Femur (tissue), 1 donor: ENCODE results near the gene BPIFA1.

Source experiments
- DNase-seq: peaks from one replicate; pipeline ENCODE4 v3.0.0-alpha.2; 2017

BPIFA1 gene

GRCh38 chr20:33240923-33241322 lies 5.1 kb downstream of the BPIFA1 start:
- DNase-seq, result no peak

DNA sequence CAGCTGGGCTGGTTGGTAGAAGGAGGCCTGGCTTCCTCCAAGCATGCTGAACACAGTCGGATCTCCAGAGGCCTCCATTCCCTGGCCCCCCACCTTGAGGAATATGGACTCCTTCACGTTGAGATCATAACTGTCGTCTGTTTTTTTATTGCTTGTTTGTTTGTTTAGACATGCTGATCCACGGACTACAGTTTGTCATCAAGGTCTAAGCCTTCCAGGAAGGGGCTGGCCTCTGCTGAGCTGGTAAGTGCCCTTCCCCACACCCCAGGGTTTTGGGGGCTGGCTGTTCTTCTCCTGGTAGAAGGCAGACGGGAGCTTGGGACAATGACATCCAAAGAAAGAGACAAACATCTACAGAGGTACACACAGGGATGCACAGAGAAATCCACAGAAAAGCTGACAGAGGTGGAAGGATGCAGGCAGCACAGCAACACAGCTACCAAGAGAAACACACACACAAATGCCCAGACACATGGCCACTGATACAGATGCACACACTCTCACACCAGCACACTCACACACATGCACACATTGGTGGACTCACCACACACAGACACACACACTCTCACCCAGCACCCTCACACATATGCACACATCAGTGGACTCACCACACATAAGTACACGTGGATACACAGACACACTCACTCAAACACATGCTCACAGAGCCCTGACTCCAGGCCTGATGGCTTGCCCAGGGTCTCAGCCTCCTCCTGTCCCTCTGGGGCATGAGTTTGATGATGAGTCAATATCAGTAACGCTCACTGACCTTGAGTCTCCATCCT lies 6.7 kb downstream of the BPIFA1 start:
- DNase-seq, result no peak

DNA sequence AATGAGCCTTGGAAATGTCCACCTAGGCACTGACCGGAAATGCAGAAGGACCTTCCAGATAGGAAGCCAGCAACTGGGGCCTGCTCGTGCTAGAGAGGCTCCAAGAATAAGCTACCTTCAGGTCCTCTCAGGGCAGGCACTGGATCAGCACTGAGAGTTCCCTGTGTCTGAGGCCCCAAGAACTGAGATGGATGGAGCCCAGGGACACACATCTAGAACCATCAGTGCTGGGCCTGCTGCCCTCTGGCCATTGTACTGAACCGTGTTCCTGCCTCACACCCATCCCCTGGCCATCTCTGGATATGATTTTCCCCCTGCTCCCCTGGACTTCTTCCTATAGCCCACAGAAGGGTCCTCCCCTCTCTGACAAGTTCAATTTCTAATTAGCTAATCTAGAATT lies 10.3 kb downstream of the BPIFA1 start:
- DNase-seq, result no peak

- no peak for DNase-seq
Observed at GRCh38 chr20:33249456-33249855, 13.7 kb downstream of the BPIFA1 start.

GRCh38 chr20:33250666-33251065 lies 14.9 kb downstream of the BPIFA1 start:
- no peak for DNase-seq

DNA sequence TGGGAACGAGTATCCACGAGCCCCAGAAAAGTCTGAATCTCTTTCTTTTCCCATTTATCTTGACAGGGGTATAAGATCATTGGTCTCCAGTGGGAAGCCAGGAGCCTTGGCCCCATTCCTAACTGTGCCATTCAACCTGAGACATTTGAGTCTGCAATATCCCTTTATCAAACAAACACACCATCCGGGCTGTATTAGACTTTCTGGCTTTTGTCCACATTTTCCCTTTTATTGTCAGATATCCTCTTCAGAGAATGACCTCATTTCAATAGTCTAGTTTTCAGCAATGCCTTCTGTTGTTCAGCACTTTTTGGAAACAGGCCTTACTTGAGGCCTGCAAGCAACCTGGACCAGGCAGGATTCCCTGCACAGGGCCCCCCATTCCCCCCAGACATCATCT lies 15.7 kb downstream of the BPIFA1 start:
- DNase-seq, result no peak

DNA sequence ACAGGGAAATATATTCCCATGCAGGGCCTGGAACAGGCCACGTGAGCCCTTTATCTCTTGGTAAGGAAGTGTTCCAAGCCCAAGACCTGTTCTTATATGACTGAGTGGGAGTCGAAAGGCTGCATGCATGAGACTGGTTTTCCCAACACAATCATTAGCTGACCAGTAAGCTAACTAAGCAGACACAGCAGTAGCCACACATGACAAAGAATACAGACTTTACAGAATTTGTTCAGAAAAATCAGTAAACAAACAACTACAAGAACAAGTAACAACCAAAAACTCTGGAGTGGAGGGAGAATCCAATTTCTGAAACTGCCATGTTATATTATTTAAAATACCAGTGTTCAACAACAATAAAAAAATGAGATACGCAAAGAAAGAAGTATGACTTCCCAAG lies 16.7 kb downstream of the BPIFA1 start:
- DNase-seq, result no peak

- no peak for DNase-seq
Observed at GRCh38 chr20:33255005-33255404, 19.2 kb downstream of the BPIFA1 start.

- DNase-seq, result no peak
Observed at GRCh38 chr20:33257237-33257636, 21.4 kb downstream of the BPIFA1 start.

GRCh38 chr20:33259371-33259770 lies 23.6 kb downstream of the BPIFA1 start:
- DNase-seq, result no peak

DNA sequence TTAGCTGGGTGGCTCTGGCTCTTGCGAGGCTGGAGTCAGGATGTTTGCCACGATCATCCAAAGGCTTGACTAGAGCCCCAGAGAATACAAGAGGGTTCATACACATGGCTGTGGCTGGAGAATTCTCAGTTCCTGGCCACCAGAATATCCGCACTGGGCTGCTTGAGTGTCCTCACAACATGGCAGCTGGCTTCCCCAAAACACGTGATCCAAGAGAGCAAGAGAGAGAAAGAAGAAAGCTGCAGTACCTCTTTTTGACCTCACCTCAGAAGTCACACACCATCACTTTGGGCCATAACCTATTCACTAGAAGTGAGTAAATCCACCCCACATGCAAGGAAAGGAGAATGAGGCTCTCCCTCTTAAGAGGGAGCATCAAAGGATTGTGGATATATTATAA lies 25.7 kb downstream of the BPIFA1 start:
- no peak for DNase-seq

DNA sequence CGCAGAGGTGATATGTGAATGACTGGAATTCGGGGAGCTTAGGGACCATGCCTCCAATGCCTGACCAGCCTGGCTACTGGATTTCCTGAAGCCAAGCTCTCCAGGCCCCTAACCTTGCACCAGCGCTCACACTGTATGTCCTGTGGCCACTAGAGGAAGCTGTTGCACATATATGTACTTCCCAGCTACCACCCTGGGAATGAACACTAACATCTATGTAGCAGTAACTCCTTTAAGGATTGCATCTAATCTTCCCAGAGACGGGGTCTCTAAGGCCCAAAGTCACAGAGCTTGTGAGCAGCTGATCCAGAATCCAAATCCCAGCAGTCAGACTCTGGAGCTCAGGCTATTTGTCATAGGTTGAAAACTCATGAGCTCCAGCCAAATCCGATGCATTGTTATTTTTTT lies 26.9 kb downstream of the BPIFA1 start:
- DNase-seq, result peak; percentile 50

DNA sequence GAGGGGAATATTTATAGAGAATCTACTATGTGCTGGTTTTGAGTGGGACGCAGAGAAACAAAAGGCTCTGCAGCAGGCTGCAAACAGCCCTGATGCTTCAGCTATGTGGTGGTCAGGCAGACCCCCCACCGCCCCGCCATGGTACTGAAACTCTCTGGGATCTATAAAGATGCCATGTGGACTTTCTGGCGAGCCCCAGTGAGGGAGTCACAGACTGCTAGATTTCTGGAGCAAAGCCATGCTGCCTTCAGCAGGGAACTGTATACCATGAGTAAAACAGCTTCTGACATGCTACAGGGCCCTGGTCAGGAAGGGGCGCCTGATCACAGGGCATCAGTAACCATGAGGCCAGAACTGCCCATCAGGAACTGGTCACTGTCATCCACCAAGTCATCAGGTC lies 28.0 kb downstream of the BPIFA1 start:
- DNase-seq, result no peak

DNA sequence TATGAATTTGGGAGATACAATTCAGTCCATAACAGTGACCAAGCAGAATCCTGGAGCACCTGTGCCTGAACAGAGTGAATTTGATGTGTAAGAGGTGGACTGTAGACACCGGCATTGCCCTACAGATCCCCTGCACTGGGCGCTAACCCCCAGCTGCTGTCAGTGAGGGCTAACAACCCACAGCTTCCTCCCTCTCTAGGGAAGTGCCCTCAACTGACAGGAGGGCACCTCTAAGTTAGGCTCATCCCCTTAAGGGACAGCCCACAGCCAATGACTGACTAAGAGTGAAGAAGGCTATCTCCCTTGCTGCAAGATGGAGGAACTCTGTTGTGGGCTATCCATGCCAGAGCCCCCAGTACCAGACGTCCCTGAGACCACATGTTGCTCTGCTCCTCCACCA lies 31.9 kb downstream of the BPIFA1 start:
- DNase-seq, result no peak

DNA sequence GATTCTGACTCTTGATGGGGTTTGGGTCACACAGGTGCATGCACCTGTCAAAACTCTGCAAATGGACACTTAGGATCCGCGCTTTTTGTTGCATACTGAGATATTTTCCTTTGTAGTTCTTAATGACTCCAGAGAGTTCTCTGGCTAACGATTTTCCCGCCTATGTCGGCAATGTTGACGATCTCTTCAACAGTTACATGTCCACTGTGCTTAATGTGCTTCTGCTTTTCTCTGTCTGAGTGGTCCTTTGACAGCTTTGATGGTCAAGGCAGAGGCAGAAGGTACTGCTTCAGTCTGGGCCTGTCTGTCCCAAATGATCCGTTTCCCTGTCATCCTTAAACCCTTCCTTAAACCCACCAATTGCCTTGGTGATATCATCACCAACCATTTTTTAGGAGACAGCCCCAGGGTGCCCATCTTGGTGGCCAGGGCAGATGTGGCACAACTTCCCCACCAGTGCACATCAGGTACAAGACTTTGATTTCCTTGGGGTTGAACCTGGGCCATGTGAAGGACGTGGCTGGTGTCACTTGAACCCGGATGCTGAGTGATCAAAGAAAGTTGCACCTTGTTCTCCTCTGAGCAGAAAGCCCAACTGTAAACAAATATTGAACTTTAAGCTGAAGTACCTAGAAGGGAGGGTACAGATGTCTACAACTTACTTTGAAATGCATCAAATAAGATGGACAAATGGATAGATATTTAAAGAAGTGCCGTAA lies 36.5 kb downstream of the BPIFA1 start:
- no peak for DNase-seq

- DNase-seq, result no peak
Observed at GRCh38 chr20:33273117-33273851, 37.5 kb downstream of the BPIFA1 start.

- DNase-seq, result no peak
Observed at GRCh38 chr20:33275215-33275614, 39.4 kb downstream of the BPIFA1 start.

GRCh38 chr20:33275871-33276270 lies 40.1 kb downstream of the BPIFA1 start:
- no peak for DNase-seq

GRCh38 chr20:33276303-33277113 lies 40.7 kb downstream of the BPIFA1 start:
- DNase-seq, result no peak

GRCh38 chr20:33277471-33278441 lies 42.0 kb downstream of the BPIFA1 start:
- DNase-seq, result no peak

- DNase-seq, result no peak
Observed at GRCh38 chr20:33278700-33279099, 42.9 kb downstream of the BPIFA1 start.
